ENCODE measurements around the gene HSPA12B. TPM values are rescaled to one million over a fixed set of nuclear protein-coding genes. Genes with fewer than 3 reads are reported as not detected.

Gene HSPA12B
- total and polyA plus RNA-seq, 3 experiments from 2014 or later: not detected

DNA sequence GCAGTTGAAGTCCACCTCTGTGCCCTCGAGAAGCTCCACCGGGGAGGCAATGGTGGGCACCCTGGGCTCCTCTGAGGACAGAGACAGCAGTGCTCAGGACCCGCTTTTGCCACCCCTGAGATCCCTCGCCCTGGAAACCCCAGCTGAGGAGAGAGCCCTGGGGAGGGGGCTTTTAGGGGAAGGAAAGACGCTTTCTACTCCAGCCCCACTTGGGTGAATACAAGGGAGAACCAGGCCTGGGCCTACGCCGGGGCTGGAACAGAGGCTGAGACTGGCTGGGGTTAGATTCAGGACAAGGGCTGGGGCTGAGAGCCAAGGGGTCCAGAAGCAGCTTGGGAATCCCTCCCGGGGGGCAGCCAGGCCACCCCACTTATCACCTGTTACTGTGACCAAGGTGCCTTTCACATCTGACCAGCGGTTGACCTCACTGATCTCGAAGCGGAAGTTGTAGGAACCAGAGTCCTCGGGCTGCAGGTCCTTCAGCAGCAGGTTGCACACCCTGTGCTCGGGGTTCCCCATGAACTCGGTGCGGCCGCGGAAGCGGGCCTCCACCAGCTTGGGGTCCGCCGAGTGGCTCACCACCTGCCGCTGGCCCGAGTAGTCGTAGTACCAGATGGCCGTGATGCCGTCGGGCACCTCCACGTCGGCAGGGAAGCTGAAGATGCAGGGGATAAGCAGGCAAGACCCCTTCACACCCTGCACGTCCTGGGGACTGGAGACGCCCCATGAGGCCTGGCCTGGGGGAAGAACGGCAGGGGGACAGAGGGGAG, 26.3 kb upstream of the HSPA12B start:
- Mint-ChIP-seq H3K4me1 (peaks cover 3 to 9% (median 8%) of the 10 kb centered on the region in 3 donors), H3K27me3 (peaks cover 4 to 12% of the 10 kb centered on the region in 2 donors), H3K36me3 (peaks cover 0 to 1% (median 0%) of the 10 kb centered on the region in 3 donors), H3K27ac (no peak overlapping the region), H3K4me3 (no peak overlapping the region), H3K9me3 (no peaks in the 10 kb centered on the region)
- Histone ChIP-seq H3K27ac (ENCODE audit: low read depth, low read length) (no peak overlapping the region), H3K4me1 (ENCODE audit: insufficient read depth, low read length) (no peaks in the 10 kb centered on the region), H3K4me3 (ENCODE audit: low read length) (no peak overlapping the region), H3K9me3 (ENCODE audit: low read length) (no peaks in the 10 kb centered on the region), H3K36me3 (ENCODE audit: insufficient read depth, low read length) (no peaks in the 10 kb centered on the region), H3K27me3 (ENCODE audit: insufficient read depth, low read length, poor library complexity, severe bottlenecking) (no peaks in the 10 kb centered on the region)
- ChIA-PET POLR2A (no interaction called here), CTCF (interaction anchor here (1.2 to 1.3 kb wide), 2 partner anchors 10 to 29 kb away, joined by 3 read pairs; no protein-coding TSS in a partner anchor)
- no peak for DNase-seq

DNA sequence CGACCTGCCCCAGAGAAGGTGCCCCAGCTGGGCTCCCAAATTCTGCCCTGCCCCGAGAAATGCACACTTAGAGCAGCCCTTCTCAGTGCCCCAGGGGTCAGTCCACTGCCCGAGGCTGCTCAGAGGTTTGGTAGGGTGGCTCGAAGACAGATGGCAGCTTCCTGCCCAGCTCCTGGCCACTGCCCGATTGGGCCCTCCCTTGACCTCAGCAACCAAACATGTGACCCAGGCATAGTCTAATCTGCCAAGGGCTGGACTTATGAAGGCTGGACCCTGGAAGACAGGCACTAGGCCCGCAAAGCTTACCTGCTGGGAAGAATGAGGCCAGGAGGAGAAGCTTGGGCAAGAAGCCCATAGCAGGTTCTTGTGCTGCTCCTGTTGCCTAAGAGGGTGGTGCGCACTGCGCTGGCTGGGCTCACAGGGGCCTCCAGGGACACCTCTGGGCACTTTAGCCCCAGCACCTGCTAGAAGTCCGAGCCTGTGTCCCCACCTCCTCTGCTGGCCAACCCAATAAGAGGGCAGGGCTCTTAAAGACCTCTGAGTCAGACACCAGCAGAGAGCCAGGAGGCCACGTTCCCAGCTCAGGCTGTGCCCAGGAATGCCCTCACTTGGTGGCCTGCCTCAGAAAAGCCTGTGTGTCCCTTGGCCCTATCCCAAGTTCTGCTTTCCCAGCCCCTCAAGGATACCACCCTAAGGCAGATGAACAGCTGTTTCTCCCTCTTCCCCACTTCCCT, 25.5 kb upstream of the HSPA12B start:
- Histone ChIP-seq H3K4me1 (ENCODE audit: insufficient read depth, low read length) (no peaks in the 10 kb centered on the region), H3K36me3 (ENCODE audit: insufficient read depth, low read length) (no peaks in the 10 kb centered on the region), H3K27ac (ENCODE audit: low read depth, low read length) (no peak overlapping the region), H3K27me3 (ENCODE audit: insufficient read depth, low read length, poor library complexity, severe bottlenecking) (no peaks in the 10 kb centered on the region), H3K9me3 (ENCODE audit: low read length) (no peaks in the 10 kb centered on the region), H3K4me3 (ENCODE audit: low read length) (no peak overlapping the region)
- Mint-ChIP-seq H3K27ac (no peak overlapping the region), H3K36me3 (peaks cover 0 to 1% (median 0%) of the 10 kb centered on the region in 3 donors), H3K4me1 (peaks cover 3 to 9% (median 8%) of the 10 kb centered on the region in 3 donors), H3K27me3 (peaks cover 4 to 17% of the 10 kb centered on the region in 2 donors), H3K4me3 (no peak overlapping the region), H3K9me3 (no peaks in the 10 kb centered on the region)
- CTCF ChIA-PET: interaction anchor here (1.2 to 1.3 kb wide), 2 partner anchors 9 to 30 kb away, joined by 3 read pairs; no protein-coding TSS in a partner anchor
- POLR2A ChIA-PET: no interaction called here
- DNase-seq: no peak

DNA sequence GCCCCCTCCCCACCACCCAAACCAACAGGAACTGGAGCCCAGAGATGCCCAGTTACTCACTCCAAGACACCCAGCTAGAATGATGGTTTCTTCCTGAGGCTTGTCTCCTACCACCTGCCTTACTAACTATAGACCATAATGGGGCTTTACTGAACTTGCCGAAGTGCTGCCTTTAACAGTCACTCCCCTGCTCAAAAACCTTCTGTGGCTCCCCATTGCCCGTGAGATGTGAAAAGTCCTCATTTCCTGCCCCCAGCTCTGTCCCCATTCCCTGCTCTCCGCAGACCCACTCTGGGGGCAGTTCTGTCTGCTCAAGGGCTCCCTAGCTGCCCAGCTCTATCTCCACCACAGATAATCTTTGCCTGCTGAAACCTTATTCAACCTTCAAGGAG, 25.0 kb upstream of the HSPA12B start:
- Mint-ChIP-seq H3K9me3 (no peaks in the 10 kb centered on the region), H3K27me3 (peaks cover 4 to 16% of the 10 kb centered on the region in 2 donors), H3K4me3 (no peak overlapping the region), H3K4me1 (peaks cover 3 to 9% (median 8%) of the 10 kb centered on the region in 3 donors), H3K27ac (no peak overlapping the region), H3K36me3 (peaks cover 0 to 1% (median 0%) of the 10 kb centered on the region in 3 donors)
- no peaks in the 10 kb centered on the region for H3K27me3 ChIP-seq (ENCODE audit: insufficient read depth, low read length, poor library complexity, severe bottlenecking)
- ChIA-PET POLR2A (no interaction called here), CTCF (interaction anchor here (1.2 to 1.3 kb wide), 2 partner anchors 8 to 31 kb away, joined by 3 read pairs; no protein-coding TSS in a partner anchor)
- no peak for DNase-seq
- H3K4me1 ChIP-seq (ENCODE audit: insufficient read depth, low read length): no peaks in the 10 kb centered on the region
- no peaks in the 10 kb centered on the region for H3K36me3 ChIP-seq (ENCODE audit: insufficient read depth, low read length)
- no peak overlapping the region for H3K27ac ChIP-seq (ENCODE audit: low read depth, low read length)
- H3K4me3 ChIP-seq (ENCODE audit: low read length): no peak overlapping the region
- no peaks in the 10 kb centered on the region for H3K9me3 ChIP-seq (ENCODE audit: low read length)

DNA sequence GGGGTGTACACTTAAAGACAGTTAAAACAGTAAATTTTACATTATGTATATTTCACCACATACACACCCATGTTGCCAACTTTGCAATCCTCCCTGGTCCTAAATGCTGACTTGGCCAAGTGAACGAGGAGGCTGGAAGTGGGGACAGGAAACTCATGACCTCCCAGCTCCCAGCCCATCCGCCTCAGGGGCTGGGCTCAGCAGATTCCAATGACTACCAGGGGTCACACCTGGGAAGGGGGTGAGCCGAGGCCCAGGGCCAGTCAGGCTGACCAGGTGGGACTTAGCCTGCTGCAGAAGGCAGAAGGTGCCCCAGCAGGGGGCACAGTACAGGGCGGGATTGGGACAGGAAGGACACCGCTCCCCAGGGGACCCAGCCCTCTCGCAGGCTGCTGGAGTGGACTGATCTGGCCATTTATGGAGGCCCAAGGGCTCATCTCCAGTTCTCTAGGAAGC, 22.4 kb upstream of the HSPA12B start:
- Histone ChIP-seq H3K27me3 (ENCODE audit: insufficient read depth, low read length, poor library complexity, severe bottlenecking) (no peaks in the 10 kb centered on the region), H3K27ac (ENCODE audit: low read depth, low read length) (no peak overlapping the region)

DNA sequence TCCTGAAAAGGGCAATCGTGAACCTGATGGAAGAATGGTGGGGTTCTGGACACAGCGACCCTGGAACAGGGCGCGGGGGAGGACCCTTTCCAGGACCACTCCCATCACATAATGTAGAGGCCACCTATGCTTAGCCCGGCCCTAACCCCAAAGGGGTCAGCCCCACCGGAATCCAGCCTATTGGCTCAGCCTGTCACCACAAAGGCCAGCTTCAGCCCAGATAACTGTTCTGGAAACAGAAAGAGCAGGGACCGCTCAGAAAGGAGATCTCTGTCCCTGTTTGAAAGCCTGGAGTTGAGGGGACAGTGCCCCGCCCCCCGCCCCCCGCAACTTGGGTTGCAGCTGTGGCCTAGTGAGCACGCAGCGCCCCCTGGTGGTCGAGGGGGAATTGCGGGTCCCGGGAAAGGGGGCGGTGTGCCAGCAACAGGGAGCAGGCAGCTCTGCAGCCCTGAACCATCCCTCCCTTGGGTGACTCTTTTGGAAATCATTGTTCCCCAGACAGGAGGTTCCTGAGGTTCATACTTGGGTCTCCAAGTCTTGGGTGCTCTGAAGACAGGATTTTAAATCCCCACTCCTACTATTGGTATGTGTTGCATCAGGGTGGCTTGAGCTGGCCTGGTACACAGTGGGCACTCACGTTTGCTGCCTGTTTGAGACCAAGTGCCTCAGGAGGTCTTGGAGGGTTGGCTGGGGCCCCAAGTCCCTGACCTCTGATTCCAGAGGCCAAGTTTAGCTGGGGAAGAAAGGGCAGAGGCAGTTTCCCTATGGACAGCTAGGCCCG, 21.6 kb upstream of the HSPA12B start:
- ChIA-PET CTCF (interaction anchor here (0.6 to 2.3 kb wide), 14 partner anchors 8 to 169 kb away, joined by 3 to 13 read pairs (median 5); partner anchors contain the start of gene ADISSP), POLR2A (no interaction called here)
- Histone ChIP-seq H3K36me3 (ENCODE audit: insufficient read depth, low read length) (no peaks in the 10 kb centered on the region), H3K27me3 (ENCODE audit: insufficient read depth, low read length, poor library complexity, severe bottlenecking) (no peaks in the 10 kb centered on the region), H3K4me3 (ENCODE audit: low read length) (no peak overlapping the region), H3K27ac (ENCODE audit: low read depth, low read length) (no peak overlapping the region), H3K9me3 (ENCODE audit: low read length) (no peaks in the 10 kb centered on the region), H3K4me1 (ENCODE audit: insufficient read depth, low read length) (no peaks in the 10 kb centered on the region)
- peaks cover 0 to 11% of the 10 kb centered on the region in 2 donors for H3K27me3 Mint-ChIP-seq
- H3K4me1 Mint-ChIP-seq: peaks cover 3 to 9% (median 8%) of the 10 kb centered on the region in 3 donors
- no peaks in the 10 kb centered on the region for H3K36me3 Mint-ChIP-seq
- H3K9me3 Mint-ChIP-seq: no peaks in the 10 kb centered on the region
- no peak overlapping the region for H3K27ac Mint-ChIP-seq
- H3K4me3 Mint-ChIP-seq: no peak overlapping the region
- peak; percentile 62 to 77 (median 70) for DNase-seq

More for the DNA sequence above, 22.4 kb upstream of the HSPA12B start:
- Mint-ChIP-seq H3K27me3 (peaks cover 2 to 7% of the 10 kb centered on the region in 2 donors), H3K9me3 (no peaks in the 10 kb centered on the region), H3K4me1 (peaks cover 3 to 9% (median 8%) of the 10 kb centered on the region in 3 donors), H3K4me3 (no peak overlapping the region), H3K36me3 (no peaks in the 10 kb centered on the region), H3K27ac (no peak overlapping the region)
- CTCF ChIA-PET: interaction anchor here (0.8 to 2.3 kb wide), 11 partner anchors 11 to 170 kb away, joined by 3 to 13 read pairs (median 6); partner anchors contain the start of gene ADISSP
- Histone ChIP-seq H3K9me3 (ENCODE audit: low read length) (no peaks in the 10 kb centered on the region), H3K4me1 (ENCODE audit: insufficient read depth, low read length) (no peaks in the 10 kb centered on the region), H3K36me3 (ENCODE audit: insufficient read depth, low read length) (no peaks in the 10 kb centered on the region), H3K4me3 (ENCODE audit: low read length) (no peak overlapping the region)
- DNase-seq: no peak
- POLR2A ChIA-PET: no interaction called here

DNA sequence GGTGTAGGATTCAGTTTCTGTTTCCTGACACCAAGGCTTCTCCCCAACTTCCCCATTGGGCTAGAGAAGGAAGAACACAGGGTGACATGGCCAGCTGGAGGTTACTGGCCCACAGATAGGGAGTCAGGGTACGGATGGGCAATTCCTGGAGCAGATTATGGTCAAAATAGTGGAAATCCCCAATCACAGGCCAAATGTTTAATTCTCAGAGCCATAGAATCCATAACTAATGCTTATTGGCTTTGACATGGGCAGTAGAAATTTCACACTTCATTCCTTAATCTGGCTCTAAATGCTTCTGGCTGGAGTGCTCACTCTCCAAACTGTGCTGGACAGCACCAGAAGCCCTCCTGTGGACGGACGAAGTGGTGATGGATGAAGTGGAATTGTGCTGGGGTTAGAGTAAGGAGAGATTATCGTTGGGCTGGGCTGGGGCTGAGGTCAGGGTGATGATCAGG, 21.0 kb upstream of the HSPA12B start:
- Mint-ChIP-seq H3K4me3 (no peak overlapping the region), H3K27ac (no peak overlapping the region), H3K9me3 (no peaks in the 10 kb centered on the region), H3K27me3 (peaks cover 0 to 17% of the 10 kb centered on the region in 2 donors), H3K4me1 (peaks cover 3 to 9% (median 8%) of the 10 kb centered on the region in 3 donors), H3K36me3 (no peaks in the 10 kb centered on the region)
- no peak for DNase-seq
- POLR2A ChIA-PET: no interaction called here
- Histone ChIP-seq H3K4me1 (ENCODE audit: insufficient read depth, low read length) (no peaks in the 10 kb centered on the region), H3K27me3 (ENCODE audit: insufficient read depth, low read length, poor library complexity, severe bottlenecking) (no peaks in the 10 kb centered on the region), H3K36me3 (ENCODE audit: insufficient read depth, low read length) (no peaks in the 10 kb centered on the region), H3K9me3 (ENCODE audit: low read length) (no peaks in the 10 kb centered on the region), H3K27ac (ENCODE audit: low read depth, low read length) (no peak overlapping the region), H3K4me3 (ENCODE audit: low read length) (no peak overlapping the region)
- CTCF ChIA-PET: interaction anchor here (0.6 to 2.3 kb wide), 13 partner anchors 8 to 166 kb away, joined by 3 to 13 read pairs (median 5); partner anchors contain the start of gene ADISSP

DNA sequence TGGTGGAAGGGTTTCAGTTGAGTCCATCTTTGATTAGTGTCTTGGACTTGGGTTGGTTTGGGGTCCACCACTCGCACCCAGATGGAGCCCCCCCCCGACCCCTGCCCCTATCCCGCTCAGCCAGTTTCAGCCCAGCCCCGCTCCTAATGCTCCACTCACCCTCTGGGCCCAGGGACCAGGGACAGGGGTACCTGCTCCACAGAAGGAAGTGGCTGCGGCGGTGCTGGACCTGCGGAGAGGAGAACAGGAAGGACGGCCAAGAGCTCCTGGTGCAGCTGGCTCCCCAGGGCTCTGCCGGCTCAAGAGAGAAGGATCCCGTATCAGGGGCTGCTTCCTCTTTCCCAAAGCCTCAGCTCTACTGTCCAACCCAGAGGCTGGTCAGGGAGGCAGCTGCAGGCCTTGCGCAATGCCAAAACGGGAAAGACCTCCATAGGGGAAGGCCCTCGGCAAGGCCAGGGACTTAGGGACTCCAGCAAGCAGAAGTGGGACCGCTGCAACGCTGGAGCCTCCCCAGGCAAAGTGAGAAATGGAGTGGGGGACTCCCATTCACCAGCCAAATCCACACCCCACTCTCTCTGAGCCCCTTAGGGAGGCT, 20.1 kb upstream of the HSPA12B start, which contains the start of gene SIGLEC1:
Gene SIGLEC1 (minus strand): TSS at position 322 of the 595 bp plus-strand sequence. CDS start 5,472 bp downstream, outside the sequence.
- H3K4me1 Mint-ChIP-seq: peaks cover 3 to 9% (median 8%) of the 10 kb centered on the region in 3 donors
- POLR2A ChIA-PET: no interaction called here
- H3K9me3 Mint-ChIP-seq: no peaks in the 10 kb centered on the region

More for the DNA sequence above, 20.1 kb upstream of the HSPA12B start, which contains the start of gene SIGLEC1:
- CTCF ChIA-PET: interaction anchor here (1.3 kb wide), 1 partner anchor 14 kb away, joined by 3 read pairs; no protein-coding TSS in a partner anchor
- Histone ChIP-seq H3K36me3 (ENCODE audit: insufficient read depth, low read length) (no peaks in the 10 kb centered on the region), H3K27me3 (ENCODE audit: insufficient read depth, low read length, poor library complexity, severe bottlenecking) (no peaks in the 10 kb centered on the region), H3K27ac (ENCODE audit: low read depth, low read length) (no peak within 1 kb of the TSS), H3K9me3 (ENCODE audit: low read length) (no peaks in the 10 kb centered on the region), H3K4me1 (ENCODE audit: insufficient read depth, low read length) (no peaks in the 10 kb centered on the region), H3K4me3 (ENCODE audit: low read length) (no peak within 1 kb of the TSS)
- no peak for DNase-seq
- H3K4me3 Mint-ChIP-seq: no peak within 1 kb of the TSS
- H3K36me3 Mint-ChIP-seq: no peaks in the 10 kb centered on the region
- peak within 1 kb of the TSS in 1 of 8 donors; percentile 92 for H3K27ac Mint-ChIP-seq
- H3K27me3 Mint-ChIP-seq: peaks cover 7 to 22% of the 10 kb centered on the region in 2 donors
